Measurements from ENCODE around the gene PGAM2.

The PGAM2 gene

GRCh38 chr7:44098092-44099068, 33.0 kb upstream of the PGAM2 start:
- Histone ChIP-seq H3K4ac (ENCODE audit: low read length) (no peak overlapping the region), H3K79me1 (ENCODE audit: low read depth, low read length) (no peaks in the 10 kb centered on the region), H2AK5ac (ENCODE audit: low read depth, low read length) (no peak overlapping the region), H3K23ac (ENCODE audit: low read depth, low read length, poor library complexity) (no peak overlapping the region), H3K36me3 (replicated peaks in 1 of 2; ENCODE audit: control insufficient read depth in 2 of 2, insufficient read depth in 2 of 2, low read length in 2 of 2) (no peaks in the 10 kb centered on the region), H3K4me3 (ENCODE audit: low read length in 2 of 2) (no peak overlapping the region), H3K14ac (ENCODE audit: low read length) (no peak overlapping the region), H2BK120ac (ENCODE audit: low read depth, low read length) (no peak overlapping the region), H3K4me2 (ENCODE audit: insufficient read depth, low read length, poor library complexity, severe bottlenecking) (no peak overlapping the region), H3K9ac (ENCODE audit: low read depth, low read length, poor library complexity) (no peak overlapping the region), H4K8ac (ENCODE audit: low read depth, low read length) (no peak overlapping the region), H3K27ac (replicated peaks; ENCODE audit: low read length) (no peak overlapping the region), H3K4me1 (ENCODE audit: control insufficient read depth in 2 of 2, insufficient read depth in 1 of 2, low read depth in 1 of 2, low read length in 2 of 2) (peaks cover 0 to 5% of the 10 kb centered on the region in 2 donors), H3K27me3 (ENCODE audit: control insufficient read depth in 3 of 3, insufficient read depth in 3 of 3, low read depth in 1 of 3, low read length in 3 of 3) (peaks cover 0 to 5% (median 3%) of the 10 kb centered on the region in 3 experiments), H3K18ac (ENCODE audit: low read length) (no peak overlapping the region), H2AFZ (ENCODE audit: low read length) (no peak overlapping the region), H2BK15ac (ENCODE audit: low read length) (no peak overlapping the region), H2BK5ac (ENCODE audit: low read length) (no peak overlapping the region), H4K91ac (ENCODE audit: low read depth, low read length, poor library complexity) (no peak overlapping the region), H3K9me3 (replicated peaks in 1 of 2; ENCODE audit: control insufficient read depth in 2 of 2, insufficient read depth in 1 of 2, low read depth in 1 of 2, low read length in 2 of 2) (no peaks in the 10 kb centered on the region), H2BK12ac (ENCODE audit: low read length) (no peak overlapping the region)
- no peak for DNase-seq (ENCODE audit: low spot score)
- WGBS, 2 donors (ENCODE audit: extremely low coverage in 2 of 2, insufficient read length in 2 of 2, insufficient replicate concordance in 1 of 2), result no CpG with 5 or more reads among the region's 6 CpGs

- Histone ChIP-seq H3K4ac (ENCODE audit: low read length) (no peak overlapping the region), H3K18ac (ENCODE audit: low read length) (no peak overlapping the region), H2AK5ac (ENCODE audit: low read depth, low read length) (no peak overlapping the region), H3K9me3 (replicated peaks in 1 of 2; ENCODE audit: control insufficient read depth in 2 of 2, insufficient read depth in 1 of 2, low read depth in 1 of 2, low read length in 2 of 2) (no peaks in the 10 kb centered on the region), H3K23ac (ENCODE audit: low read depth, low read length, poor library complexity) (no peak overlapping the region), H2BK5ac (ENCODE audit: low read length) (no peak overlapping the region), H2AFZ (ENCODE audit: low read length) (peak overlapping the region; percentile 24), H4K91ac (ENCODE audit: low read depth, low read length, poor library complexity) (no peak overlapping the region), H3K36me3 (replicated peaks in 1 of 2; ENCODE audit: control insufficient read depth in 2 of 2, insufficient read depth in 2 of 2, low read length in 2 of 2) (no peaks in the 10 kb centered on the region), H3K4me1 (ENCODE audit: control insufficient read depth in 2 of 2, insufficient read depth in 1 of 2, low read depth in 1 of 2, low read length in 2 of 2) (peaks cover 0 to 5% of the 10 kb centered on the region in 2 donors), H2BK120ac (ENCODE audit: low read depth, low read length) (no peak overlapping the region), H3K9ac (ENCODE audit: low read depth, low read length, poor library complexity) (no peak overlapping the region), H2BK15ac (ENCODE audit: low read length) (no peak overlapping the region), H4K8ac (ENCODE audit: low read depth, low read length) (no peak overlapping the region), H2BK12ac (ENCODE audit: low read length) (no peak overlapping the region), H3K4me2 (ENCODE audit: insufficient read depth, low read length, poor library complexity, severe bottlenecking) (no peak overlapping the region), H3K27ac (replicated peaks; ENCODE audit: low read length) (no peak overlapping the region), H3K4me3 (ENCODE audit: low read length in 2 of 2) (no peak overlapping the region), H3K79me1 (ENCODE audit: low read depth, low read length) (no peaks in the 10 kb centered on the region), H3K27me3 (ENCODE audit: control insufficient read depth in 3 of 3, insufficient read depth in 3 of 3, low read depth in 1 of 3, low read length in 3 of 3) (peaks cover 0 to 3% (median 0%) of the 10 kb centered on the region in 3 experiments), H3K14ac (ENCODE audit: low read length) (no peak overlapping the region)
- DNase-seq (ENCODE audit: low spot score), result no peak
- no CpG with 5 or more reads among the region's 9 CpGs for WGBS, 2 donors (ENCODE audit: extremely low coverage in 2 of 2, insufficient read length in 2 of 2, insufficient replicate concordance in 1 of 2)
Observed at GRCh38 chr7:44097064-44097932, 31.9 kb upstream of the PGAM2 start.

GRCh38 chr7:44096326-44096881, 31.0 kb upstream of the PGAM2 start:
- no peak overlapping the region for H3K18ac ChIP-seq (ENCODE audit: low read length)
- H4K8ac ChIP-seq (ENCODE audit: low read depth, low read length), result no peak overlapping the region
- no peak for DNase-seq (ENCODE audit: low spot score)
- H4K91ac ChIP-seq (ENCODE audit: low read depth, low read length, poor library complexity), result no peak overlapping the region
- no peak overlapping the region for H2BK15ac ChIP-seq (ENCODE audit: low read length)
- no peak overlapping the region for H2BK12ac ChIP-seq (ENCODE audit: low read length)
- H3K4ac ChIP-seq (ENCODE audit: low read length), result no peak overlapping the region
- H2BK120ac ChIP-seq (ENCODE audit: low read depth, low read length), result no peak overlapping the region
- H2AK5ac ChIP-seq (ENCODE audit: low read depth, low read length), result no peak overlapping the region
- no peaks in the 10 kb centered on the region for H3K36me3 ChIP-seq (replicated peaks in 1 of 2; ENCODE audit: control insufficient read depth in 2 of 2, insufficient read depth in 2 of 2, low read length in 2 of 2)
- no peak overlapping the region for H3K14ac ChIP-seq (ENCODE audit: low read length)
- H3K4me2 ChIP-seq (ENCODE audit: insufficient read depth, low read length, poor library complexity, severe bottlenecking), result no peak overlapping the region
- H3K4me3 ChIP-seq (ENCODE audit: low read length in 2 of 2), result no peak overlapping the region
- H3K27me3 ChIP-seq (ENCODE audit: control insufficient read depth in 3 of 3, insufficient read depth in 3 of 3, low read depth in 1 of 3, low read length in 3 of 3), result peaks cover 0 to 3% (median 0%) of the 10 kb centered on the region in 3 experiments
- WGBS, 2 donors (ENCODE audit: extremely low coverage in 2 of 2, insufficient read length in 2 of 2, insufficient replicate concordance in 1 of 2), result no CpG with 5 or more reads among the region's 8 CpGs
- no peak overlapping the region for H3K23ac ChIP-seq (ENCODE audit: low read depth, low read length, poor library complexity)
- H3K27ac ChIP-seq (replicated peaks; ENCODE audit: low read length), result no peak overlapping the region
- H2BK5ac ChIP-seq (ENCODE audit: low read length), result no peak overlapping the region
- H3K4me1 ChIP-seq (ENCODE audit: control insufficient read depth in 2 of 2, insufficient read depth in 1 of 2, low read depth in 1 of 2, low read length in 2 of 2), result peaks cover 0 to 5% of the 10 kb centered on the region in 2 donors
- peak overlapping the region; percentile 24 for H2AFZ ChIP-seq (ENCODE audit: low read length)
- no peaks in the 10 kb centered on the region for H3K79me1 ChIP-seq (ENCODE audit: low read depth, low read length)
- H3K9ac ChIP-seq (ENCODE audit: low read depth, low read length, poor library complexity), result no peak overlapping the region
- H3K9me3 ChIP-seq (replicated peaks in 1 of 2; ENCODE audit: control insufficient read depth in 2 of 2, insufficient read depth in 1 of 2, low read depth in 1 of 2, low read length in 2 of 2), result no peaks in the 10 kb centered on the region
